ENCODE results near the gene CPAMD8. TPM values are rescaled to one million over a fixed set of nuclear protein-coding genes. Genes with fewer than 3 reads are reported as not detected.

Gene CPAMD8
- total and polyA plus RNA-seq, 2 experiments from 2014 or later = 7.9 to 17.6 TPM

GRCh38 chr19:16847430-16847829 is 179.2 kb downstream of the CPAMD8 start:
- H4K20me1 ChIP-seq (ENCODE audit: insufficient read depth, poor library complexity, severe bottlenecking) = no peaks in the 10 kb centered on the region
- no peaks in the 10 kb centered on the region for H3K9me3 ChIP-seq (ENCODE audit: low read depth)
- no peaks in the 10 kb centered on the region for H3K4me1 ChIP-seq (ENCODE audit: insufficient read depth)
- no peak overlapping the region for H3K27ac ChIP-seq
- no peak overlapping the region for H2AFZ ChIP-seq
- no peaks in the 10 kb centered on the region for H3K36me3 ChIP-seq (replicated peaks; ENCODE audit: insufficient read depth, low read depth)
- no peaks in the 10 kb centered on the region for H3K9me2 ChIP-seq (replicated peaks; ENCODE audit: insufficient read depth)
- no peaks in the 10 kb centered on the region for H3K27me3 ChIP-seq
- 100% methylated on average over 6 of the region's 6 CpGs for WGBS (ENCODE audit: low lambda C conversion rate, missing lambda C conversion rate)
- DNase-seq (ENCODE audit: low spot score) = no peak
- TF ChIP-seq EZH2phosphoT487 (IDR thresholded peaks at IDR 0.05; ENCODE audit: low read depth, severe bottlenecking, unreplicated experiment) (no peak), CTCF (IDR thresholded peaks at IDR 0.05; ENCODE audit: poor library complexity) (no peak), EZH2 (IDR thresholded peaks at IDR 0.05; ENCODE audit: borderline replicate concordance) (no peak)
- no peak overlapping the region for H3K4me3 ChIP-seq
- no peaks in the 10 kb centered on the region for H3K79me2 ChIP-seq
- H3K4me2 ChIP-seq = no peak overlapping the region

- Histone ChIP-seq H2AFZ (no peak overlapping the region), H3K4me1 (ENCODE audit: insufficient read depth) (no peaks in the 10 kb centered on the region), H3K27ac (no peak overlapping the region), H3K9me3 (ENCODE audit: low read depth) (no peaks in the 10 kb centered on the region), H3K9me2 (replicated peaks; ENCODE audit: insufficient read depth) (no peaks in the 10 kb centered on the region), H3K4me2 (no peak overlapping the region), H3K4me3 (no peak overlapping the region), H3K79me2 (no peaks in the 10 kb centered on the region), H4K20me1 (ENCODE audit: insufficient read depth, poor library complexity, severe bottlenecking) (no peaks in the 10 kb centered on the region), H3K27me3 (no peaks in the 10 kb centered on the region), H3K36me3 (replicated peaks; ENCODE audit: insufficient read depth, low read depth) (no peaks in the 10 kb centered on the region)
- TF ChIP-seq CTCF (IDR thresholded peaks at IDR 0.05; ENCODE audit: poor library complexity) = no peak
- no peak for TF ChIP-seq EZH2 (IDR thresholded peaks at IDR 0.05; ENCODE audit: borderline replicate concordance)
- TF ChIP-seq EZH2phosphoT487 (IDR thresholded peaks at IDR 0.05; ENCODE audit: low read depth, severe bottlenecking, unreplicated experiment) = no peak
- no peak for DNase-seq (ENCODE audit: low spot score)
- WGBS (ENCODE audit: low lambda C conversion rate, missing lambda C conversion rate) = 94% methylated on average over 16 of the region's 16 CpGs
Observed at GRCh38 chr19:16846901-16847300, 179.7 kb downstream of the CPAMD8 start.

Small RNAs within 50 kb of the gene (small RNA-seq; reads per million reads assigned to genes)
- gene RN7SL823P = not detected
- gene RN7SL835P = not detected

Other genes with a start within 250 kb of the CPAMD8 start
- gene SIN3B, start 197.4 kb downstream of the CPAMD8 start, total RNA-seq = 17.9 and 21.9 TPM in 2 replicates
- gene SIN3B, start 197.4 kb downstream of the CPAMD8 start, polyA plus RNA-seq = 17.0 and 30.1 TPM in 2 replicates
- gene F2RL3, start 137.8 kb downstream of the CPAMD8 start, total RNA-seq = 0.12 and 0.13 TPM in 2 replicates
- 0.08 and 0.57 TPM in 2 replicates for gene F2RL3, start 137.8 kb downstream of the CPAMD8 start, polyA plus RNA-seq
- gene HAUS8, start 48.6 kb upstream of the CPAMD8 start, total RNA-seq = 2.8 and 6.3 TPM in 2 replicates
- gene HAUS8, start 48.6 kb upstream of the CPAMD8 start, polyA plus RNA-seq = 5.5 and 8.5 TPM in 2 replicates
- 29.1 and 32.4 TPM in 2 replicates for gene MYO9B, start 49.0 kb upstream of the CPAMD8 start, total RNA-seq
- 29.3 and 29.9 TPM in 2 replicates for gene MYO9B, start 49.0 kb upstream of the CPAMD8 start, polyA plus RNA-seq
- gene USE1, start 188.5 kb upstream of the CPAMD8 start, total RNA-seq = 22.4 and 26.9 TPM in 2 replicates
- gene USE1, start 188.5 kb upstream of the CPAMD8 start, polyA plus RNA-seq = 42.6 and 46.7 TPM in 2 replicates
- gene OCEL1, start 199.4 kb upstream of the CPAMD8 start, total RNA-seq = 9.5 and 15.3 TPM in 2 replicates
- gene OCEL1, start 199.4 kb upstream of the CPAMD8 start, polyA plus RNA-seq = 44.7 and 47.7 TPM in 2 replicates
- 116 and 133 TPM in 2 replicates for gene NR2F6, start 219.1 kb upstream of the CPAMD8 start, total RNA-seq
- gene NR2F6, start 219.1 kb upstream of the CPAMD8 start, polyA plus RNA-seq = 157 and 169 TPM in 2 replicates
- gene USHBP1, start 237.9 kb upstream of the CPAMD8 start, total RNA-seq = 3.0 TPM in 1 of 2 replicates, not detected in the other
- 0.98 and 1.2 TPM in 2 replicates for gene USHBP1, start 237.9 kb upstream of the CPAMD8 start, polyA plus RNA-seq
- gene BABAM1, start 240.6 kb upstream of the CPAMD8 start, total RNA-seq = 63.8 and 71.4 TPM in 2 replicates
- gene BABAM1, start 240.6 kb upstream of the CPAMD8 start, polyA plus RNA-seq = 94.1 and 97.9 TPM in 2 replicates